ENCODE measurements around the gene CKLF.

The CKLF gene

DNA sequence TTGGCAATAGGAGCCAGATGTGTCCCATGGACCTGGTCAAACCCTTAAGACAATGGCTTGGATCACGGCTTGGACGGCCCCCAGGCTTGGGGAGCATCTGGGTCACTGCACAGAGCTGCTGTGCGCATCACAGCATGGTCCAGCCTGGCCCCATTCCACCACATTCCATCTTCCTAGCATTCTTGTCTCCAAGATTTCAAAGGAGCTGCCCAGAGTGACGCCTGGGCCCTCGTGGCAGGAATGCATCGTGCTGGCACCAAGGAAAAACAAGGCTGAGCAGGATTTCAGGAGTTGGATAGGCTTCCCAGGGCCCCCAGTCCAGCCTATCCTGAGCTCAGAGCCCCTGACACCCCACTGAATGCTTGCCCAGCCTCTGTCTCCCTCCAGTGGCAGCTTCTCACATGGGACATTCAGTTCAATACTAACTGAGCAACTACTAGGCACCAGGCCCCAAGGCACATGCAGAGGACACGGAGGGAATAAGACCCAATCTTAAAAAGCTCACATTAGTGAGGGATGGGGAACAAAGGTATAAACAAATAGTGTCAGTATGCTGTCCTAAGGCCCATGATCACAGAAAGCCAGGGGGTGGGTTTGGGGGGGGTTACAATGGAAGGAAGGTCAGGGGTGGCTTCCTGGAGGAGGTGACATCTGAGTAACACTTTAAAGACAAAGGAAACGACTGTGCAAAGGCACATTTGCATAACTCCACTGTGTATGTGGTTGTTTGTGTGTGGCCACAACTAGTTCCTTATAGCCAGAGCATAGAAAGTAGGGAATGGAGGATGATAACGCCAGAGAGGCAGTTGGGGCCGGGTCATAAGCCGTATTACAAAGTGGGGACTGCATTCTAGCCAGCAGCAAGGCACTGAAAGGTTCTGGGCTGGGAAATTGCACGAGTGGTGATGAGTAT, 36.5 kb upstream of the CKLF start:
- DNase-seq (ENCODE audit: low read depth), result peak; percentile 76
- no peak overlapping the region for H3K4me3 ChIP-seq (ENCODE audit: low read depth, low read length)

DNA sequence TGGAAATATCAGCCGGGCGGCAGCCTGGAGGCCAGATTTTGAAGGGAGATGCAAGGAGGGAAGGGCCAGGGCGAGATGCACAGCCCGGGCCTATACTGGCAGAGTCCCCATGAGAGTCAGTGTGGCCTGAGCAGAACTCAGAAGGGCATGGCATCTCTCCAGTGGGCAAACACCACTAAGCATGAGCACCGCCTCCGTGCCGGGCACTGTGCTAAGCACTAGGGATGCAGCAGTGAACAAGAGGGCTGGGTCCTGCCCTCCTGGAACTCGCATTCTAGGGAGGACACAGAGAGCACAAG, 35.9 kb upstream of the CKLF start:
- no peak for DNase-seq (ENCODE audit: low read depth)
- TF ChIP-seq, protein P1, sequence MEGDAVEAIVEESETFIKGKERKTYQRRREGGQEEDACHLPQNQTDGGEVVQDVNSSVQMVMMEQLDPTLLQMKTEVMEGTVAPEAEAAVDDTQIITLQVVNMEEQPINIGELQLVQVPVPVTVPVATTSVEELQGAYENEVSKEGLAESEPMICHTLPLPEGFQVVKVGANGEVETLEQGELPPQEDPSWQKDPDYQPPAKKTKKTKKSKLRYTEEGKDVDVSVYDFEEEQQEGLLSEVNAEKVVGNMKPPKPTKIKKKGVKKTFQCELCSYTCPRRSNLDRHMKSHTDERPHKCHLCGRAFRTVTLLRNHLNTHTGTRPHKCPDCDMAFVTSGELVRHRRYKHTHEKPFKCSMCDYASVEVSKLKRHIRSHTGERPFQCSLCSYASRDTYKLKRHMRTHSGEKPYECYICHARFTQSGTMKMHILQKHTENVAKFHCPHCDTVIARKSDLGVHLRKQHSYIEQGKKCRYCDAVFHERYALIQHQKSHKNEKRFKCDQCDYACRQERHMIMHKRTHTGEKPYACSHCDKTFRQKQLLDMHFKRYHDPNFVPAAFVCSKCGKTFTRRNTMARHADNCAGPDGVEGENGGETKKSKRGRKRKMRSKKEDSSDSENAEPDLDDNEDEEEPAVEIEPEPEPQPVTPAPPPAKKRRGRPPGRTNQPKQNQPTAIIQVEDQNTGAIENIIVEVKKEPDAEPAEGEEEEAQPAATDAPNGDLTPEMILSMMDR (conservative IDR thresholded peaks at IDR 0.05; ENCODE audit: low read depth, low read length), result no peak
- no peak overlapping the region for H3K4me3 ChIP-seq (ENCODE audit: low read depth, low read length)

More for the DNA sequence above, 36.5 kb upstream of the CKLF start:
- TF ChIP-seq, protein P1 (conservative IDR thresholded peaks at IDR 0.05; ENCODE audit: low read depth, low read length), result peak; percentile 81

GRCh38 chr16:66516808-66517585, 35.4 kb upstream of the CKLF start:
- TF ChIP-seq, protein P1 (conservative IDR thresholded peaks at IDR 0.05; ENCODE audit: low read depth, low read length), result no peak
- H3K4me3 ChIP-seq (ENCODE audit: low read depth, low read length), result no peak overlapping the region
- peak; percentile 99 for DNase-seq (ENCODE audit: low read depth)

GRCh38 chr16:66517586-66518263, 34.7 kb upstream of the CKLF start:
- no peak overlapping the region for H3K4me3 ChIP-seq (ENCODE audit: low read depth, low read length)
- TF ChIP-seq, protein P1 (conservative IDR thresholded peaks at IDR 0.05; ENCODE audit: low read depth, low read length), result no peak
- DNase-seq (ENCODE audit: low read depth), result no peak

DNA sequence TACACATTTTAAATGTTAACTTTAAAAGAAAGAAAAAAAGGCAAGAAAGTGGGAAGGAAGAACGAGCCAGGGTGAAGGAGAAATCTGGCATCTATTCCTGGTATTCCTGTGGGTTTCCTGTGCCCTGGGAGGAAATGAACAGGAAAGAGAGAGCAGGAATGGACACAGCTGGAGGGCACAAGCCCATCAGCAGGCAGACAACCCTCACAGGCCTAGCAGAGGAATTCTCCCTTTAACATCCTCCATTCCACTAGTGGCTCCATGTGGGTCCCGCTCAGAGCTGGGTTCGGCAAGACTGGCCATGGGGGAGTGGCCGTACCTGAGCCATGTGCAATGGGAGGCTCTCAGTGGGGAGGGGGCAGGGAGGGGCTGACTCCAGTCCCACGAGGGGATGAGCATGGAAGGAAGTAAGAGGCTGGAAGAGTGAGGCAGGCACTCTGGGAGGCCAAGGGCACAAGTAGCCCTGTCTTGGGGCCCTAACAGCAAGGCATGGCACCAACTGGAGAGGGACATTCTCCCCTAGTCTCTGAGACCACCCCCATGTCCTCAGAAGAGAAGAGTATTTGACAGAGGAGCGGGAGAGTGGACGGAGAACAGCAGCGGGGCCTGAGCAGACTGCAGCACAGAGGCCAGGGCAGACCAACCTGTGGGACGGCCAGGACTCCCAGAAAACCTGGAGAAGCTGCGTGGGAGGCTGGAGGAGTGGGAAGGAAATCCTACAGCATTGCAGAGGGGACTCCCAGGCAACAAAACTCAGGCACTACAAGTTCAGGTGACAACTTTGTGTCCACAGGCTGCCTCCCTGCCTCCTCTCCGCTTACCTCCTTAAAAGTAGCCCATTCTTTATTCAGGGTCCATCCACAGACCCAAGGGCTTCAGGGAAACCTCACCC, 32.6 kb upstream of the CKLF start:
- H3K4me3 ChIP-seq (ENCODE audit: low read depth, low read length), result no peak overlapping the region
- TF ChIP-seq, protein P1 (conservative IDR thresholded peaks at IDR 0.05; ENCODE audit: low read depth, low read length), result no peak

More for the DNA sequence above, 32.6 kb upstream of the CKLF start:
- DNase-seq (ENCODE audit: low read depth), result no peak

Measured in choroid plexus epithelial cell (primary cell).